GM12878 (cell line): Measurements from ENCODE around the gene NEK3. TPM values are rescaled to one million over a fixed set of nuclear protein-coding genes. Genes with fewer than 3 reads are reported as not detected.
"Not testable (repeated sequence)": the region's sequence is repeated elsewhere in the genome, so short reads cannot be mapped to it uniquely, and the experiment has no call there.

Source experiments
- ATAC-seq: fragments of 200-7000 bp; cut with Tn5 transposase; 3 replicates; pipeline ENCODE4 v1.9.1; 2020; ENCODE audit warnings: mild to moderate bottlenecking, moderate library complexity
- BruUV-seq: library from RNA; stranded (reverse); fragments of 400-500 nt; replicated peaks from 2 replicates; lab custom pipeline; 2021; lab: Mats Ljungman, UMichigan
- CTCF ChIA-PET: fragments of 300-600 bp; sonication (Branson Sonifier 250); formaldehyde crosslinking; extraction: SDS; loops from one replicate; lab custom pipeline; 2021; ENCODE audit warnings: inconsistent platforms; lab: Yijun Ruan, JAX
- POLR2A ChIA-PET: fragments of 350-600 bp; formaldehyde crosslinking; extraction: SDS; loops from one replicate; lab custom pipeline; 2021; ENCODE audit warnings: inconsistent platforms; lab: Charles Lee
- RAD21 ChIA-PET: fragments of 300-600 bp; sonication (Branson Sonifier 250); formaldehyde crosslinking; loops from one replicate; lab custom pipeline; 2023; ENCODE audit warnings: antibody characterized with exemption; ENCODE audit not compliant: unreplicated experiment; lab: Charles Lee
- SMC1A ChIA-PET: fragments of 300-600 bp; sonication (Branson Sonifier 250); formaldehyde crosslinking; loops from one replicate; lab custom pipeline; 2023; ENCODE audit not compliant: unreplicated experiment, uncharacterized antibody; lab: Charles Lee
- DNase-seq: peaks from one replicate; pipeline ENCODE4 v3.0.0-alpha.2; 2011; ENCODE audit warnings: low read depth, low spot score
- FAIRE-seq: peaks from 3 replicates; lab custom pipeline; 2011; peaks lifted over from hg19 to GRCh38; lab: Jason Lieb, UNC
- H2AFZ ChIP-seq: 2 replicates; pipeline ENCODE4 v1.6.0; 2011; ENCODE audit warnings: low read depth, low read length, control low read depth; ENCODE audit not compliant: control insufficient read depth
- H3K27ac ChIP-seq: 2 replicates; pipeline ENCODE4 v1.5.1; 2011; ENCODE audit warnings: control low read depth; ENCODE audit not compliant: control insufficient read depth, insufficient read depth
- H3K27me3 ChIP-seq, 2 experiments: replicated peaks in 1 of 2; 2 replicates each; pipeline versions ENCODE4 v1.6.0 to v1.6.1; 2011; ENCODE audit warnings: low read length in 1 of 2; ENCODE audit not compliant: control insufficient read depth in 2 of 2, insufficient read depth in 2 of 2
- H3K36me3 ChIP-seq, 2 experiments: 2 replicates each; pipeline ENCODE4 v1.5.1; 2011; ENCODE audit warnings: low read length in 1 of 2; ENCODE audit not compliant: control insufficient read depth in 2 of 2, insufficient read depth in 2 of 2
- H3K4me1 ChIP-seq: 2 replicates; pipeline ENCODE4 v1.6.1; 2011; ENCODE audit warnings: mild to moderate bottlenecking, low read length, moderate library complexity, mixed read lengths; ENCODE audit not compliant: control insufficient read depth, insufficient read depth
- H3K4me2 ChIP-seq: 2 replicates; pipeline ENCODE4 v1.6.0; 2011; ENCODE audit warnings: control low read depth; ENCODE audit not compliant: control insufficient read depth, insufficient read depth
- H3K4me3 ChIP-seq: fragments of 200-600 bp; sonication (generic); 2 replicates; pipeline ENCODE4 v1.5.1; 2016
- H3K79me2 ChIP-seq: 2 replicates; pipeline ENCODE4 v1.6.0; 2011; ENCODE audit warnings: low read length; ENCODE audit not compliant: control insufficient read depth, insufficient read depth
- H3K9ac ChIP-seq: 2 replicates; pipeline ENCODE4 v1.8.0; 2011; ENCODE audit warnings: low read length, control low read depth, mixed read lengths; ENCODE audit not compliant: control insufficient read depth, insufficient read depth
- H3K9me3 ChIP-seq: replicated peaks from 3 replicates; pipeline ENCODE4 v1.5.1; 2011; ENCODE audit warnings: mild to moderate bottlenecking, low read length; ENCODE audit not compliant: control insufficient read depth, insufficient read depth
- H4K20me1 ChIP-seq: 2 replicates; pipeline ENCODE4 v1.6.0; 2011; ENCODE audit not compliant: control insufficient read depth, insufficient read depth
- BCL11A ChIP-seq: IDR thresholded peaks from 2 replicates; pipeline ENCODE4 v1.6.1; 2011; ENCODE audit warnings: low read depth, low read length
- HDAC6 ChIP-seq: fragments of 200-600 bp; sonication (generic); IDR thresholded peaks from one replicate; pipeline ENCODE4 v1.8.0; 2017; ENCODE audit warnings: antibody characterized with exemption; ENCODE audit not compliant: unreplicated experiment
- POLR2AphosphoS5 ChIP-seq: IDR thresholded peaks from 2 replicates; pipeline ENCODE4 v1.6.1; 2011; ENCODE audit warnings: mild to moderate bottlenecking, low read length, inconsistent platforms
- WGBS: methylation state at CpG from one replicate; pipeline ENCODE4 v1.1.6; 2016; ENCODE audit warnings: low lambda C conversion rate; ENCODE audit not compliant: insufficient replicate concordance, insufficient coverage; ENCODE audit errors: missing lambda C conversion rate; 5-methylcytosine and 5-hydroxymethylcytosine counted together
- in situ Hi-C: fragments of 300-500 bp; cut with MboI; formaldehyde crosslinking; loops from 9 replicates; pipeline ENCODE4 v1.14.3; 2018; ENCODE audit warnings: mixed read lengths
- intact Hi-C: fragments of 100-400 bp; cut with micrococcal nuclease; formaldehyde crosslinking; loops from one replicate; pipeline ENCODE4 v1.14.2; 2022; ENCODE audit not compliant: unreplicated experiment
- polyA plus RNA-seq, 11 experiments: library from polyadenylated mRNA; depleted of rRNA in 4 of 11; unstranded in 6 of 11; stranded (reverse) in 5 of 11; fragments of >200 nt; fragmentation: Nextera tagmentation in 4 of 11; fragmentation: Illumina TruSeq in 1 of 11; extraction: Ambion mirVana in 4 of 11; extraction: Trizol in 1 of 11; gene quantifications; 1 replicate in 1 of 11; 2 replicates in 10 of 11; pipeline versions ENCODE4 v1.2.1 to v1.2.3, GENCODE V29; 2011 to 2016; ENCODE audit warnings: inconsistent platforms in 2 of 11, missing spikeins in 2 of 11, low read depth in 1 of 11
- total RNA-seq, 4 experiments: library from RNA; depleted of rRNA in 3 of 4; stranded (reverse); fragments of >200 nt in 3 of 4; fragmentation: Illumina TruSeq in 1 of 4; extraction: Trizol in 1 of 4; gene quantifications; 2 replicates each; pipeline versions ENCODE4 v1.2.1 to v1.2.3, GENCODE V29; 2013 to 2021

NEK3 gene
- total and polyA plus RNA-seq, 10 of the 15 experiments (the other 5 are each of a cell fraction or from before 2014, with no cell fraction given), result 2.9 to 9.3 (median 5.9) TPM

- ChIA-PET RAD21 (no interaction called here), POLR2A (interaction anchor here (0.5 kb wide), 1 partner anchor 21 kb away, joined by 4 read pairs; no protein-coding TSS in a partner anchor), CTCF (interaction anchor here (0.6 to 0.7 kb wide), 2 partner anchors 22 to 317 kb away, joined by 3 read pairs; no protein-coding TSS in a partner anchor), SMC1A (no interaction called here)
- ATAC-seq (no peak), FAIRE-seq (no peak), DNase-seq (no peak)
- H3K9me3 ChIP-seq, result no peaks in the 10 kb centered on the region
- H3K36me3 ChIP-seq, result peaks cover 0 to 4% of the 10 kb centered on the region in 2 experiments; a peak in 1 of 4 replicates
- H3K4me3 ChIP-seq, result no peak overlapping the region
- TF ChIP-seq BCL11A (no peak), POLR2AphosphoS5 (no peak), HDAC6 (no peak)
- no peak overlapping the region for H3K27ac ChIP-seq
- intact Hi-C loops (no loop called here), in situ Hi-C loops (no loop called here)
- no peak overlapping the region for H2AFZ ChIP-seq
- no peak overlapping the region for H3K4me2 ChIP-seq
- no peaks in the 10 kb centered on the region for H3K27me3 ChIP-seq
- no TSS peak for BruUV-seq
- no peaks in the 10 kb centered on the region for H3K4me1 ChIP-seq
- no peaks in the 10 kb centered on the region for H3K79me2 ChIP-seq
- no peak overlapping the region for H3K9ac ChIP-seq
- no peaks in the 10 kb centered on the region for H4K20me1 ChIP-seq
Measured at GRCh38 chr13:52164989-52165388, 5.6 kb upstream of the NEK3 start.

- H3K4me3 ChIP-seq, H3K27me3 ChIP-seq, RAD21 ChIA-PET, H3K4me1 ChIP-seq, H3K9me3 ChIP-seq, POLR2A ChIA-PET, CTCF ChIA-PET, H2AFZ ChIP-seq, intact Hi-C loops, DNase-seq, H4K20me1 ChIP-seq, FAIRE-seq, H3K27ac ChIP-seq, in situ Hi-C loops, H3K4me2 ChIP-seq, ATAC-seq, BruUV-seq, H3K9ac ChIP-seq, H3K36me3 ChIP-seq, H3K79me2 ChIP-seq: not testable (repeated sequence)
- WGBS, result 95% methylated on average over 3 of the region's 3 CpGs
- SMC1A ChIA-PET, result interaction anchor here (1.4 kb wide), 1 partner anchor 8 kb away, joined by 3 read pairs; no protein-coding TSS in a partner anchor
Measured at GRCh38 chr13:52163878-52164277, 4.5 kb upstream of the NEK3 start.
